GM21390 (cell line): ENCODE measurements around the gene SRSF3.
"Not testable (repeated sequence)": the region's sequence is repeated elsewhere in the genome, so short reads cannot be mapped to it uniquely, and the experiment has no call there.

Source experiments
- ATAC-seq: cut with Tn5 transposase; IDR thresholded peaks from one replicate; pipeline ENCODE4 v1.9.1; 2021; ENCODE audit not compliant: unreplicated experiment

Gene SRSF3

GRCh38 chr6:36604090-36605060 lies 10.2 kb downstream of the SRSF3 start:
- no peak for ATAC-seq

DNA sequence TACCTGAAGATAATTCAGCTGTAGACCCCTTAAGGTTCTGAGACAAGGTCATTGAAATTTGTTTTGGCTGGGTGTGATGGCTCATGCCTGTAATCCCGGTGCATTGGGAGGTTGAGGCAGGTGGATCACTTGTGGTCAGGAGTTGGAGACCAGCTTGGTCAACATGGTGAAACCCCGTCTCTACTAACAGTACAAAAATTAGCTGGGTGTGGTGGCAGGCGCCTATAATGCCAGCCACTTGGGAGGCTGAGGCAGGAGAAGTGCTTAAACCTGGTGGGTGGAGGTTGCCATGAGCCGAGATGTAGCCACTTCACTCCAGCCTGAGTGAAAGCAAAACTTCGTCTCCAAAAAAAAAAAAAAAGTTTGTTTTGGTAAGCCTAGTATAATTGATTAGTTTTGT lies 11.0 kb downstream of the SRSF3 start:
- no peak for ATAC-seq

DNA sequence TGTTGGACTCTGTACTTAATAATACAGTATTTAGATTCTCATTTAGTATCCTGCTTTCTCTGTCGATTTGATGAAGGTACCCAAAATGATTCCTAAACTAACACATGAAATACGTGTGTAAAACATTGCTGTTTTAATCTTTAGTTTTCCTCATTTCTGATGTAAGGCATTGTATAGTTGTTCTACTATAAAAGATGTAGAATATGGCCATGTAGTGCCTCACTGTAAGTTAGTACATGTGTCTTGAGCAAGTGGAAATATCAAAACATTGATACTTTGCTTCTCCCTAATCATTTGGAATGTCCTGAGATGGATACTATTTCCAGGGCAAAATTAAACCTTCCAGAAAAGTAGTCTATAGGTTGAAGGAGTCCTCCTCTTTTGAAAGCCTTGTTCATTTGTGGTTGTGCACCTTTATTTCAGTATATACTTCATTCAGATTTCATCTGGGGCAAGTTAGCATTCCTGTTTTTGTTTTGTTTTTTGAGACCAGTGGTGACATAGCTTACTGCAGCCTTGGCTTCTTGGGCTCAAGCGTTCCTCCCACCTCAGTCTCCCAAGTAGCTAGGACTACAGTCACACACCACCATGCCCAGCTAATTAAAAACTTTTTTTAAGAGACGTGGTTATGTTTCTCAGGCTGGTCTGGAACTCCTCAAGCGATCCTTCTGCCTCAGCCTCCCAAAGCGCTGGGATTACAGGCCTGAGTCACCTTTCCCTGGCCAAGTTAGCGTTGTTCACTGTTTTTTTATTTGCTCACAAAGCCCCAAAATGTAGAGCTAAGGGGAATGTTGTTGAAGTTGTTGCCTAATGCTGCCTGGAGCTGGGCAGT lies 11.6 kb downstream of the SRSF3 start:
- no peak for ATAC-seq

- not testable (repeated sequence) for ATAC-seq
Measured at GRCh38 chr6:36607305-36607682, 13.1 kb downstream of the SRSF3 start.

DNA sequence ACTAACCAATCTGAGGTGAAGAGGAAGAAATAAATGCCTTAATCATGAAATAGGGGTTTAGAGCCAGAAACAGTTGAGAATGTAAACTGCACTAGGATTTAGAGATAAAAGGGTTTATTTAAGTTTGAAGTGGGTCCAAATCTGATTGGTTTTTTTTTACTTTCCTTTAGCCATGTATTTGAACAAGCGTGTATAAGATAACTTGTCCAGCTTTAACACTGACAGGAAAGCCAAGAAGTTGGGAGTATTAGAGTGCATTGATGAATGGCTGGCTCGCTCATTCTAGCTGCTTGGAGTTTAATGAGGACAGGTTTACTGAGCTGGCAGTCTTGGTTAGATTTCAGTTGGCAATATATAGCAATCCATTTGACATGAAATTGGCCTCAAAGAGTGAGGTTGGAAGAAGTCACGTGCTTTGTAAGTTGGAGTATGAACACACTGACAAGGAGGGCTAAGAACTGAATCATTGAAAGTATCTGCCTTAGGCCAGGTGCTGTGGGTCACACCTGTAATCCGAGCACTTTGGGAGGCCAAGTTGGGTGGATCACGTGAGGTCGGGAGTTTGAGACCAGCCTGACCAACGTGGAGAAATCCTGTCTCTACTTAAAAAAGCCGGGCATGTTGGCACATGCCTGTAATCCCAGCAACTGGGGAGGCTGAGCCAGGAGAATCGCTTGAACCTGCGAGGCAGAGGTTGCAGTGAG lies 13.7 kb downstream of the SRSF3 start:
- no peak for ATAC-seq

- ATAC-seq: no peak
Measured at GRCh38 chr6:36608788-36609563, 14.8 kb downstream of the SRSF3 start.

DNA sequence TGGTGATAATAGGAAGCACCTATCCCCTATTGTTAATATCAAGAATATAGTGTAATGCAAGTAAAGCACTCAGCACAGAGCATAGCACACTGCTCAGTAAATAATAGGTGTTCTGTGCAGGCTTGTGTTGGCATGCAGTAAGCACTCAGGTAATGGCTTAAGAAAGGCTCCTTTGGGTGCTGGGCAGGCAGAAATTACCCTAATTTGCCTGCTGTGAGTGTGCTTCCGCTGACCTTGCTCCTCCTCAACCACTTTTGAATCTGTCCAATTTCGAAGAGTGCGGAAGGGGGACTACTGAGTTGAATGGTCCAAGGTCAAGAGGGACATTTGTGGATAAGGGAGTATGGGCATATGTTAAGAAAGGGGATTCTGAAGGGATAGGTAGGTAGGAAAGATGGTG lies 15.4 kb downstream of the SRSF3 start:
- no peak for ATAC-seq

DNA sequence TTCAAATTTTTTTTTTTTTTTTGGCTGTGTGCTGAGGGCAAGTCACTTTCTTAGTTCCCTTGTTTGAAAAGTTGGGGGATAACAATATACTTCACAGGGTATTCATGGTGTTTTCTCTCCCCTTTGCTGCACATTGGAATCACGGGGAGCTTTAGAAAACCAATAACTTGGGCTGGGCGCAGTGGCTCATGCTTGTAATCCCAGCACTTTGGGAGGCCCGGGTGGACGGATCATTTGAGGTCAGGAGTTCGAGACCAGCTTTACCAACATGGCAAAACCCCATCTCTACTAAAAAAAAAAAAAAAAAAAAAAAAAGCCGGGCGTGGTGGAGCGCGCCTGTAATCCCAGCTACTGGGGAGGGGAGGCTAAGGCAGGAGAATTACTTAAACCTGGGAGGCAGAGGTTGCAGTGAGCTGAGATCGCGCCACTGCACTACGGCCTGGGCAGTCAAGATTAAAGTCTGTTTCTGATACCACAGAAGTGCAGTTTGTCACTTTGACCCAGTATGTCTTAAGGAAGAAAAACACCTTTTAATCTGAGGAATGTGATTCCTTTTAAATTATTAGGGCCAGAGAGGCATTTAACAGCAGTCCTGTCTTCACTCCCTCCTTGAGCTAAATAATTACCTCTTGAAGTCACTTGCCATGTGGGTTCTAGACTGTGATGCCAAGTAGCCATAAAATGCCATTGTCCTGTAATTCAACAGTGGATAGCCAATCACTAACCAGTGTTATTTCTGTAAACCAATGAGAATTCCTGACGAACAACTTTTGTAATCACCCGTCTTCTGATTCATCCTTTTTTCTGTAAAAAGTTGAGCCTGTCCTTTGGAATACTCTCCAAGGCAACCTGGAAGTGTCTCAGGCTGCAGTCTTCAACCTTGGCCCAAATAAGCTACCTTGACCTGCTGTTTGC lies 16.1 kb downstream of the SRSF3 start:
- no peak for ATAC-seq

GRCh38 chr6:36610956-36611336 lies 16.8 kb downstream of the SRSF3 start:
- no peak for ATAC-seq

GRCh38 chr6:36611679-36612078 lies 17.5 kb downstream of the SRSF3 start:
- not testable (repeated sequence) for ATAC-seq

DNA sequence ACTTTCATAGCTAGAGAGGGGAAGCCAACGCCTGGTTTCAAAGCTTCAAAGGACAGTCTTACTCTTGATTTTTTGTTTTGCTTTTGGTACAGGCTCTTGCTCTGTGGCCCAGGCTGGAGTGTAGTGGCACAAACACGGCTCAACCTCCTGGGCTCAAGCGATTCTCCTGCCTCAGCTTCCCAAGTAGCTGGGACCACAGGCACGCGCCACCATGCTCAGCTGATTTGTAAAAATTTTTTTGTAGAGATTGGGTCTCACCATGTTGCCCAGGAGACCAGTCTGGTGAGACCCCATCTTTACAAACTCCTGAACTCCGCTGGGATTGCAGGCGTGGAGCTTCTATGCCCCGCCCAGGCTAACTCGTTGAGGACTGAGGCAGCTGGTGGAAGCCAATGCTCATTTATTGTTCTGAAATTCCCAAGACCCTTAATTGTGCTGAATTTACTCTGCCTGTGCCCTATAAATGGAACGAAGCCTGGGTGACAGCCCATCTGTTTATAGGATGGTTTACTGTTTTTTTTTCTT lies 18.0 kb downstream of the SRSF3 start:
- ATAC-seq: no peak

DNA sequence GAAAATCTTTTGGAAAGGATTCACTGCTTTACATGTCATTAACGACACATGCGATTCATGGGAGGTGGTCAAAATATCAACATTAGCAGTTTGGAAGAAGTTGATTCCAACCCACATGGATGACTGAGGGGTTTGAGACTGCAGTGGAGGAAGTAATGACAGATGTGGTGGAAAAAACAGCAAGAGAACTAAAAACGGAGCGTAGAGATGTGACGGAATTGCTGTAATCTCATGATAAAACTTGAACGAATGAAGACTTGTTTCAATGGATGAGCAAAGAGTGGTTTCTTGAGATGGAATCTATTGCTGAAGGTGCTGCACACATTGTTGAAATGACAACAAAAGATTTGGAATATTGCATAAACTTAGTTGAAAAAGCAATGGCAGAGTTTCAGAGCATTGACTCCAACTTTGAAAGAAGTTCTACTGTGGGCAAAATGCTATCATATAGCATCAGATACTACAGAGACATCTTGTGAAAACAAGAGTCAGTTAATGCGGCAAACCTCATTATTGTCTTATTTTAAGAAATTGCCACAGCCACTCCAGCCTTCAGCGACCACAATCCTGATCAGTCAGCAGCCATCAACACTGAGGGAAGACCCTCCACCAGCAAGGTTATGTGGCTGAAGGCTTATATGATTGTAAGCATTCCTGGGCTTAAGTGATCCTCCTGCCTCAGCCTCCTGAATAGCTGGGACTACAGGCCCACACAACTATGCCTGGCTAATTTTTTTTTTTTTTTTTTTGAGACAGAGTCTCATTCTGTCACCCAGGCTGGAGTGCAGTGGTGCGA lies 19.2 kb downstream of the SRSF3 start:
- ATAC-seq: no peak

GRCh38 chr6:36615018-36615761 lies 21.0 kb downstream of the SRSF3 start:
- no peak for ATAC-seq

GRCh38 chr6:36616893-36617521 lies 22.8 kb downstream of the SRSF3 start:
- no peak for ATAC-seq

- ATAC-seq: no peak
Measured at GRCh38 chr6:36618366-36619355, 24.5 kb downstream of the SRSF3 start.

- no peak for ATAC-seq
Measured at GRCh38 chr6:36621371-36621855, 27.3 kb downstream of the SRSF3 start.
